Nephron progenitor cell (in vitro differentiated cells): ENCODE results near the gene KLHL11.

Experiments used
- DNase-seq: peaks from one replicate; pipeline ENCODE4 v3.0.0; 2021
- H3K27ac Mint-ChIP-seq: 2 replicates; pipeline ENCODE4 v1.8.0; 2021; ENCODE audit warnings: mild to moderate bottlenecking, moderate library complexity, mixed read lengths
- H3K27me3 Mint-ChIP-seq: 2 replicates; pipeline ENCODE4 v1.8.0; 2021; ENCODE audit warnings: mild to moderate bottlenecking, low read depth, mixed read lengths; ENCODE audit not compliant: poor library complexity
- H3K36me3 Mint-ChIP-seq: 2 replicates; pipeline ENCODE4 v1.8.0; 2021; ENCODE audit warnings: low read depth, mixed read lengths
- H3K4me1 Mint-ChIP-seq: 2 replicates; pipeline ENCODE4 v1.8.0; 2021; ENCODE audit warnings: mixed read lengths
- H3K4me3 Mint-ChIP-seq: 2 replicates; pipeline ENCODE4 v1.8.0; 2021; ENCODE audit warnings: mild to moderate bottlenecking, moderate library complexity, mixed read lengths
- H3K9me3 Mint-ChIP-seq: 2 replicates; pipeline ENCODE4 v1.8.0; 2021; ENCODE audit warnings: mild to moderate bottlenecking, moderate library complexity, mixed read lengths
- TF ChIP-seq, protein P1 (sequence below): fragments of 200-600 bp; sonication (generic); IDR thresholded peaks from 2 replicates; pipeline ENCODE4 v1.5.0; 2021; ENCODE audit warnings: antibody characterized with exemption

The KLHL11 gene

DNA sequence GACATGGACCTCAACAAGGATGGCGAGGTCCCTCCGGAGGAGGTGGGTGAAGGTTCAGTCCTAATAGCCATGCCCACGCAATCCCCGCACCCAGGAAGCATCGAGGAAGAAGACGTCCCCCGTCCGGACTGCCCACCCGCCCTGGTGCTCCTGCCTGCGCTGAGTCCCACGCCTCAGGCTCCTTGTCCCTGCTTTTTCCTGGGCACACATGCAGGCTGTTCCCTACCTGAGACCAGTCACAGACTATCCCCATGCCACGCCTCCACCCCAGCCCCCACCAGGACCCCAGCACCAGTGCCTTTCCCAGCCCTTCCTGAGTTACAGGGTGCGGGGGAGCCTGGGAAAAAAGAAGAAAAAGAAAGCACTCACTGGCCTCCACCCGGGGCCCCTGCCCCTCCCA is 43.4 kb downstream of the KLHL11 start:
- TF ChIP-seq, protein P1, sequence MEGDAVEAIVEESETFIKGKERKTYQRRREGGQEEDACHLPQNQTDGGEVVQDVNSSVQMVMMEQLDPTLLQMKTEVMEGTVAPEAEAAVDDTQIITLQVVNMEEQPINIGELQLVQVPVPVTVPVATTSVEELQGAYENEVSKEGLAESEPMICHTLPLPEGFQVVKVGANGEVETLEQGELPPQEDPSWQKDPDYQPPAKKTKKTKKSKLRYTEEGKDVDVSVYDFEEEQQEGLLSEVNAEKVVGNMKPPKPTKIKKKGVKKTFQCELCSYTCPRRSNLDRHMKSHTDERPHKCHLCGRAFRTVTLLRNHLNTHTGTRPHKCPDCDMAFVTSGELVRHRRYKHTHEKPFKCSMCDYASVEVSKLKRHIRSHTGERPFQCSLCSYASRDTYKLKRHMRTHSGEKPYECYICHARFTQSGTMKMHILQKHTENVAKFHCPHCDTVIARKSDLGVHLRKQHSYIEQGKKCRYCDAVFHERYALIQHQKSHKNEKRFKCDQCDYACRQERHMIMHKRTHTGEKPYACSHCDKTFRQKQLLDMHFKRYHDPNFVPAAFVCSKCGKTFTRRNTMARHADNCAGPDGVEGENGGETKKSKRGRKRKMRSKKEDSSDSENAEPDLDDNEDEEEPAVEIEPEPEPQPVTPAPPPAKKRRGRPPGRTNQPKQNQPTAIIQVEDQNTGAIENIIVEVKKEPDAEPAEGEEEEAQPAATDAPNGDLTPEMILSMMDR, result no peak
- Mint-ChIP-seq H3K27ac (peak overlapping the region; percentile 96), H3K36me3 (peaks cover 28% of the 10 kb centered on the region), H3K9me3 (no peaks in the 10 kb centered on the region), H3K4me1 (peaks cover 54% of the 10 kb centered on the region), H3K27me3 (no peaks in the 10 kb centered on the region), H3K4me3 (no peak overlapping the region)
- DNase-seq, result no peak

DNA sequence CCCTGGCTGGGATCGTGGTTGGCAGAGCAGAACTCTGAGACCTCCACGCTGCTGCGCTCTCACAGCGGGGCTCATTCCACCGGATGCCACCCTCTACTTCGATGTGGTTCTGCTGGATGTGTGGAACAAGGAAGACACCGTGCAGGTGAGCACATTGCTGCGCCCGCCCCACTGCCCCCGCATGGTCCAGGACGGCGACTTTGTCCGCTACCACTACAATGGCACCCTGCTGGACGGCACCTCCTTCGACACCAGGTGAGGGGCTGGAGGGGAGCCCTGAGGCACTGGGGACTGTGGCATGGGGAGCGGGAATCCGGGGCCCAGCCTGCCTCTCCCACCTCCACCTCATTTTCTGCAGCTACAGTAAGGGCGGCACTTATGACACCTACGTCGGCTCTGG is 47.2 kb downstream of the KLHL11 start:
- Mint-ChIP-seq H3K4me3 (no peak overlapping the region), H3K27me3 (no peaks in the 10 kb centered on the region), H3K9me3 (no peaks in the 10 kb centered on the region), H3K27ac (peak overlapping the region; percentile 93), H3K36me3 (peaks cover 25% of the 10 kb centered on the region), H3K4me1 (peaks cover 71% of the 10 kb centered on the region)
- TF ChIP-seq, protein P1, result no peak
- DNase-seq, result no peak

DNA sequence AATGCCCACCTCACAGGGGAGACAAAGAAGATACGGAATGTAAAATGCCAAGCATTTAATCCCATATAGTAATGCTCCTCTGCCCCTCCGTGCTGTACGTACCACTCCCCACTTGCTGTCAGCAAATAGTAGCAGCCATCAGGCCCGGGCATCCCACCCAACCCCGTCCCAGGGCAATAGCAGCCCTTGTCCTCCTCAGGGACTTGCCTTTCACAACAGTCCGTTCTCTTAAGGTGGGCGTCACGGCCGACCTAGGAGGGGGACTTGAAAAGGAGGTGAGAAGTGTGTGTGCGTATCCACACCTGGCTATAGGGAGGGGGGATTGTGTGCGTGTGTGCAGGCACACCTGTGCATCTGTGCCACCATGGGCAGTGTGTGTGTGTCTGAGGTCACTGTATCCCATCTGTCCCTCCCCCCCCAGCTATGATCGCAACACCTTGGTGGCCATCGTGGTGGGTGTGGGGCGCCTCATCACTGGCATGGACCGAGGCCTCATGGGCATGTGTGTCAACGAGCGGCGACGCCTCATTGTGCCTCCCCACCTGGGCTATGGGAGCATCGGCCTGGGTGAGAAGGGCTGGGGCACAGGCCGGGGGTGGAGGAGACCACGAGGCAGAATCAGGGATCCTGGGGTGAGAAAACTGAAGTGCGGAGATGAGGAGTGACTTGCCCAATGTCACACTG is 48.4 kb downstream of the KLHL11 start:
- no peak overlapping the region for H3K27ac Mint-ChIP-seq

DNA sequence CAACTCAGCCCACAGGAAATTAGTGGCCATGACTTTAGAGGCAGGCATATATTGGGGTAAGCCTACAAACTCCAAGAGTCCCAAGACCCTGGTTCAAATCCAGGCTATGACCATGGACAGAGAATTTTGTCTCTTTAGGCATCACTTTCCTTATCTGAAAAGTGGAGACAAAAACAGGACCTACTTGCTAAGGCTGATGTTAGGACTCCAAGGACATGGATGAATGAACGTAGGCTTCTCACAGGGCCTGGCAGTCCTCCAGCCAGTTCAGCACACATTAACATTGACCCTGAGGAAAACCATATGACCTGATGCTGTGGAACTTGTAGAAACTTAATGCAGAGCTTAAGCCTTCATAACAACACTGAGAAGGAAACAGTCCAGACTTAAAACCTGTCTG is 51.0 kb downstream of the KLHL11 start:
- Mint-ChIP-seq H3K4me1 (peaks cover 63% of the 10 kb centered on the region), H3K4me3 (peak overlapping the region; percentile 93), H3K27ac (peak overlapping the region; percentile 97), H3K27me3 (peaks cover 3% of the 10 kb centered on the region), H3K36me3 (peaks cover 32% of the 10 kb centered on the region), H3K9me3 (no peaks in the 10 kb centered on the region)
- TF ChIP-seq, protein P1, result no peak
- no peak for DNase-seq

More for the DNA sequence above, 48.4 kb downstream of the KLHL11 start:
- Mint-ChIP-seq H3K4me3 (no peak overlapping the region), H3K9me3 (no peaks in the 10 kb centered on the region), H3K4me1 (peaks cover 63% of the 10 kb centered on the region), H3K27me3 (no peaks in the 10 kb centered on the region), H3K36me3 (peaks cover 25% of the 10 kb centered on the region)
- TF ChIP-seq, protein P1, result no peak
- DNase-seq, result no peak

DNA sequence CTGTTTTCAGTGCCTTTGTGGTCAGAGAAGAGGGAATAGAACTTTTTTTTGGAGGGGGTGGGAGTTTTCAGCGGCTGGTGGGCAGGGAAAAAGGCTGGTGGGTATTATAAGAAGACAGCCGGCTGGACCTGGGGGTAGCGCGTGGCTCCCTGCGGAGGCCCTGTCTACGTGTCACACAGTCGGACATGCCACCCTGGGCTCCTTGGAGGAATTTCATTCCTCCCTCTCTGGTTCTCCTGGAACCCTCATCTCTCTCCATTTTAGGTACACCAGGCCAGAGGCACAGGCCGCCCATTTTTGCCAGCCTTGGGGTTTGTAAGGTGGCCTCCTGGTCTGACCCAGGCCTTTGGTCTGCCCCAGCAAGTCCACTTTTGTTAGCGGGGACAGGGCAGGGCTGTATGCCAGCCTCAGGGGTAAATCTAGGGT is 51.5 kb downstream of the KLHL11 start:
- no peak for DNase-seq
- peaks cover 63% of the 10 kb centered on the region for H3K4me1 Mint-ChIP-seq
- no peaks in the 10 kb centered on the region for H3K9me3 Mint-ChIP-seq
- H3K27ac Mint-ChIP-seq, result peak overlapping the region; percentile 58
- H3K4me3 Mint-ChIP-seq, result peak overlapping the region; percentile 93
- TF ChIP-seq, protein P1, result no peak
- H3K36me3 Mint-ChIP-seq, result peaks cover 34% of the 10 kb centered on the region
- H3K27me3 Mint-ChIP-seq, result peaks cover 3% of the 10 kb centered on the region

DNA sequence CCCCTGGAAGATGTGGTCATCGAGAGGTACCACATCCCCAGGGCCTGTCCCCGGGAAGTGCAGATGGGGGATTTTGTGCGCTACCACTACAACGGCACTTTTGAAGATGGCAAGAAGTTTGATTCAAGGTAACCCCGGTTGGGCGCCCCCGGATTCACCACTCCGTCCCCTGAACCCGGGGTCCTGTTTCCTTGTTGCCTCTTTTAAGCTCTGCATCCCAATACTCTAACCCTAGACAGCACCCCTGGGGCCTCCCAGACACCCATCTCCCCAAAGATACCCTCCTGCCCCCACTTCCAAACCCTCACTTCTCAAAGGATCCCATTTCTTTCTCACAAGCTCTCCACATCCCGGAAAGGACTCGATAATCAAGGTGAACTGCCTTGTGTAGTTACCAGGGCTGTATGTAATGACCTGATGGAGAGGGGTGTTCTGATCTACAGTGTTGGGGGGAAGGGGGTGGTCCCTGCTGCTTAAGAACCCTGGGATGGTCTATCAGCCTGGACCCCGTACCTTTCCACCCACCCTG is 52.0 kb downstream of the KLHL11 start:
- Mint-ChIP-seq H3K4me3 (peak overlapping the region; percentile 93), H3K36me3 (peaks cover 35% of the 10 kb centered on the region), H3K27ac (peak overlapping the region; percentile 58), H3K4me1 (peaks cover 60% of the 10 kb centered on the region), H3K9me3 (no peaks in the 10 kb centered on the region), H3K27me3 (peaks cover 3% of the 10 kb centered on the region)
- DNase-seq, result no peak
- TF ChIP-seq, protein P1, result no peak
